HL-60 (cell line): ENCODE data around the gene CAMTA1.

Source experiments
- GABPA ChIP-seq: IDR thresholded peaks from 2 replicates; pipeline ENCODE4 v1.6.1; 2012; ENCODE audit warnings: low read depth
- POLR2AphosphoS5 ChIP-seq: IDR thresholded peaks from 2 replicates; pipeline ENCODE4 v1.6.1; 2012; ENCODE audit warnings: low read depth
- SPI1 ChIP-seq: IDR thresholded peaks from 2 replicates; pipeline ENCODE4 v1.6.1; 2012; ENCODE audit warnings: low read depth, mild to moderate bottlenecking, borderline replicate concordance
- TF ChIP-seq, protein P1 (sequence below): IDR thresholded peaks from one replicate; pipeline ENCODE4 v1.5.1; 2011; ENCODE audit warnings: low read length, control low read depth, inconsistent platforms; ENCODE audit not compliant: insufficient read depth
- TF ChIP-seq, protein P2 (sequence below): IDR thresholded peaks from 2 replicates; pipeline ENCODE4 v1.6.1; 2012; ENCODE audit warnings: low read depth; ENCODE audit not compliant: insufficient replicate concordance

GRCh38 chr1:6819246-6820040 is 34.2 kb downstream of the CAMTA1 start:
- TF ChIP-seq POLR2AphosphoS5 (no peak), GABPA (no peak), SPI1 (no peak)
- TF ChIP-seq, protein P1, sequence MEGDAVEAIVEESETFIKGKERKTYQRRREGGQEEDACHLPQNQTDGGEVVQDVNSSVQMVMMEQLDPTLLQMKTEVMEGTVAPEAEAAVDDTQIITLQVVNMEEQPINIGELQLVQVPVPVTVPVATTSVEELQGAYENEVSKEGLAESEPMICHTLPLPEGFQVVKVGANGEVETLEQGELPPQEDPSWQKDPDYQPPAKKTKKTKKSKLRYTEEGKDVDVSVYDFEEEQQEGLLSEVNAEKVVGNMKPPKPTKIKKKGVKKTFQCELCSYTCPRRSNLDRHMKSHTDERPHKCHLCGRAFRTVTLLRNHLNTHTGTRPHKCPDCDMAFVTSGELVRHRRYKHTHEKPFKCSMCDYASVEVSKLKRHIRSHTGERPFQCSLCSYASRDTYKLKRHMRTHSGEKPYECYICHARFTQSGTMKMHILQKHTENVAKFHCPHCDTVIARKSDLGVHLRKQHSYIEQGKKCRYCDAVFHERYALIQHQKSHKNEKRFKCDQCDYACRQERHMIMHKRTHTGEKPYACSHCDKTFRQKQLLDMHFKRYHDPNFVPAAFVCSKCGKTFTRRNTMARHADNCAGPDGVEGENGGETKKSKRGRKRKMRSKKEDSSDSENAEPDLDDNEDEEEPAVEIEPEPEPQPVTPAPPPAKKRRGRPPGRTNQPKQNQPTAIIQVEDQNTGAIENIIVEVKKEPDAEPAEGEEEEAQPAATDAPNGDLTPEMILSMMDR, result no peak
- TF ChIP-seq, protein P2, sequence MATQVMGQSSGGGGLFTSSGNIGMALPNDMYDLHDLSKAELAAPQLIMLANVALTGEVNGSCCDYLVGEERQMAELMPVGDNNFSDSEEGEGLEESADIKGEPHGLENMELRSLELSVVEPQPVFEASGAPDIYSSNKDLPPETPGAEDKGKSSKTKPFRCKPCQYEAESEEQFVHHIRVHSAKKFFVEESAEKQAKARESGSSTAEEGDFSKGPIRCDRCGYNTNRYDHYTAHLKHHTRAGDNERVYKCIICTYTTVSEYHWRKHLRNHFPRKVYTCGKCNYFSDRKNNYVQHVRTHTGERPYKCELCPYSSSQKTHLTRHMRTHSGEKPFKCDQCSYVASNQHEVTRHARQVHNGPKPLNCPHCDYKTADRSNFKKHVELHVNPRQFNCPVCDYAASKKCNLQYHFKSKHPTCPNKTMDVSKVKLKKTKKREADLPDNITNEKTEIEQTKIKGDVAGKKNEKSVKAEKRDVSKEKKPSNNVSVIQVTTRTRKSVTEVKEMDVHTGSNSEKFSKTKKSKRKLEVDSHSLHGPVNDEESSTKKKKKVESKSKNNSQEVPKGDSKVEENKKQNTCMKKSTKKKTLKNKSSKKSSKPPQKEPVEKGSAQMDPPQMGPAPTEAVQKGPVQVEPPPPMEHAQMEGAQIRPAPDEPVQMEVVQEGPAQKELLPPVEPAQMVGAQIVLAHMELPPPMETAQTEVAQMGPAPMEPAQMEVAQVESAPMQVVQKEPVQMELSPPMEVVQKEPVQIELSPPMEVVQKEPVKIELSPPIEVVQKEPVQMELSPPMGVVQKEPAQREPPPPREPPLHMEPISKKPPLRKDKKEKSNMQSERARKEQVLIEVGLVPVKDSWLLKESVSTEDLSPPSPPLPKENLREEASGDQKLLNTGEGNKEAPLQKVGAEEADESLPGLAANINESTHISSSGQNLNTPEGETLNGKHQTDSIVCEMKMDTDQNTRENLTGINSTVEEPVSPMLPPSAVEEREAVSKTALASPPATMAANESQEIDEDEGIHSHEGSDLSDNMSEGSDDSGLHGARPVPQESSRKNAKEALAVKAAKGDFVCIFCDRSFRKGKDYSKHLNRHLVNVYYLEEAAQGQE, result no peak
